Loucy (cell line): ENCODE results near the gene DGCR8.

Source experiments
- H2AFZ ChIP-seq: fragments of 200-600 bp; sonication (generic); 2 replicates; pipeline ENCODE4 v1.6.0; 2016; ENCODE audit warnings: antibody characterized with exemption, mild to moderate bottlenecking, low read length, moderate library complexity
- H3F3A ChIP-seq: fragments of 200-600 bp; 2 replicates; pipeline ENCODE4 v1.6.0; 2016; ENCODE audit warnings: antibody characterized with exemption, low read depth, mild to moderate bottlenecking
- H3K27me3 ChIP-seq: fragments of 200-600 bp; sonication (generic); 2 replicates; pipeline ENCODE4 v1.6.1; 2014; ENCODE audit warnings: low read length, mild to moderate bottlenecking; ENCODE audit not compliant: insufficient read depth, poor library complexity, severe bottlenecking
- H3K36me3 ChIP-seq: fragments of 200-600 bp; sonication (generic); 2 replicates; pipeline ENCODE4 v1.6.1; 2016; ENCODE audit warnings: low read length; ENCODE audit not compliant: insufficient read depth
- H3K4me1 ChIP-seq: fragments of 200-600 bp; sonication (generic); 2 replicates; pipeline ENCODE4 v1.5.1; 2014; ENCODE audit warnings: low read length, mild to moderate bottlenecking; ENCODE audit not compliant: insufficient read depth, poor library complexity, severe bottlenecking
- H3K4me2 ChIP-seq: fragments of 200-600 bp; sonication (generic); 2 replicates; pipeline ENCODE4 v1.6.0; 2014; ENCODE audit warnings: antibody characterized with exemption, low read length, low read depth, mild to moderate bottlenecking; ENCODE audit not compliant: poor library complexity, severe bottlenecking
- H3K4me3 ChIP-seq: fragments of 200-600 bp; sonication (generic); 2 replicates; pipeline ENCODE4 v1.5.1; 2014; ENCODE audit warnings: low read length, mild to moderate bottlenecking, mixed read lengths; ENCODE audit not compliant: poor library complexity, severe bottlenecking
- H3K79me2 ChIP-seq: fragments of 200-600 bp; sonication (generic); 2 replicates; pipeline ENCODE4 v1.6.1; 2014; ENCODE audit warnings: low read length; ENCODE audit not compliant: insufficient read depth
- H3K9ac ChIP-seq: fragments of 200-600 bp; sonication (generic); 2 replicates; pipeline ENCODE4 v1.6.0; 2014; ENCODE audit warnings: mild to moderate bottlenecking, low read depth, low read length, moderate library complexity; ENCODE audit not compliant: poor library complexity, severe bottlenecking
- H3K9me2 ChIP-seq: fragments of 200-600 bp; sonication (generic); replicated peaks from 2 replicates; pipeline ENCODE4 v1.6.1; 2016; ENCODE audit warnings: low read depth, low read length, mixed read lengths
- H3K9me3 ChIP-seq: fragments of 200-600 bp; sonication (generic); 2 replicates; pipeline ENCODE4 v1.6.1; 2014; ENCODE audit warnings: mild to moderate bottlenecking, antibody characterized with exemption, low read length, low read depth; ENCODE audit not compliant: insufficient read depth
- H4K20me1 ChIP-seq: fragments of 200-600 bp; sonication (generic); 2 replicates; pipeline ENCODE4 v1.6.0; 2014; ENCODE audit warnings: antibody characterized with exemption, low read length, mild to moderate bottlenecking; ENCODE audit not compliant: insufficient read depth, poor library complexity, severe bottlenecking
- CTCF ChIP-seq: fragments of 200-600 bp; sonication (generic); conservative IDR thresholded peaks from 2 replicates; pipeline ENCODE4 v1.5.1; 2014; ENCODE audit warnings: mild to moderate bottlenecking, antibody characterized with exemption, low read length
- EZH2phosphoT487 ChIP-seq: fragments of 200-600 bp; IDR thresholded peaks from 2 replicates; pipeline ENCODE4 v1.6.1; 2018; ENCODE audit warnings: antibody characterized with exemption, mild to moderate bottlenecking, moderate library complexity, borderline replicate concordance

DGCR8 gene

GRCh38 chr22:20055654-20056053, 24.4 kb upstream of the DGCR8 start:
- Histone ChIP-seq H3F3A (no peaks in the 10 kb centered on the region), H3K4me1 (no peaks in the 10 kb centered on the region), H3K9me2 (no peaks in the 10 kb centered on the region), H3K27me3 (no peaks in the 10 kb centered on the region), H3K36me3 (peaks cover 15% of the 10 kb centered on the region; the same call in 1 of the 2 replicates), H3K4me3 (no peak overlapping the region), H4K20me1 (no peaks in the 10 kb centered on the region), H3K9ac (no peak overlapping the region), H3K4me2 (no peak overlapping the region), H3K79me2 (no peaks in the 10 kb centered on the region), H3K9me3 (no peaks in the 10 kb centered on the region), H2AFZ (no peak overlapping the region)
- TF ChIP-seq CTCF, result no peak
- TF ChIP-seq EZH2phosphoT487, result no peak

- H3F3A ChIP-seq, result no peaks in the 10 kb centered on the region
- H3K27me3 ChIP-seq, result no peaks in the 10 kb centered on the region
- no peaks in the 10 kb centered on the region for H4K20me1 ChIP-seq
- no peaks in the 10 kb centered on the region for H3K79me2 ChIP-seq
- H3K9me2 ChIP-seq, result no peaks in the 10 kb centered on the region
- H2AFZ ChIP-seq, result no peak overlapping the region
- H3K9me3 ChIP-seq, result no peaks in the 10 kb centered on the region
- H3K4me3 ChIP-seq, result no peak overlapping the region
- no peak overlapping the region for H3K9ac ChIP-seq
- peaks cover 15% of the 10 kb centered on the region; the same call in 1 of the 2 replicates for H3K36me3 ChIP-seq
- H3K4me1 ChIP-seq, result no peaks in the 10 kb centered on the region
- TF ChIP-seq EZH2phosphoT487 (no peak), CTCF (no peak)
- H3K4me2 ChIP-seq, result no peak overlapping the region
Measured at GRCh38 chr22:20056161-20056560, 23.9 kb upstream of the DGCR8 start.

GRCh38 chr22:20056696-20057386, 23.2 kb upstream of the DGCR8 start:
- no peak overlapping the region for H3K9ac ChIP-seq
- H3K4me2 ChIP-seq, result no peak overlapping the region

More at GRCh38 chr22:20056696-20057386, 23.2 kb upstream of the DGCR8 start:
- no peak for TF ChIP-seq EZH2phosphoT487
- no peak for TF ChIP-seq CTCF
- no peaks in the 10 kb centered on the region for H3K9me2 ChIP-seq
- peaks cover 15% of the 10 kb centered on the region; the same call in 1 of the 2 replicates for H3K36me3 ChIP-seq
- H3F3A ChIP-seq, result no peaks in the 10 kb centered on the region
- H4K20me1 ChIP-seq, result no peaks in the 10 kb centered on the region
- H3K9me3 ChIP-seq, result no peaks in the 10 kb centered on the region
- no peak overlapping the region for H3K4me3 ChIP-seq
- H3K4me1 ChIP-seq, result no peaks in the 10 kb centered on the region
- no peaks in the 10 kb centered on the region for H3K27me3 ChIP-seq
- H2AFZ ChIP-seq, result no peak overlapping the region
- no peaks in the 10 kb centered on the region for H3K79me2 ChIP-seq
